Tongue (tissue), 2 donors: ENCODE results near the gene RGPD3. TPM values are rescaled to one million over a fixed set of nuclear protein-coding genes. Genes with fewer than 3 reads are reported as not detected.
"Not testable (repeated sequence)": the region's sequence is repeated elsewhere in the genome, so short reads cannot be mapped to it uniquely, and the experiment has no call there.

Experiments
- DNase-seq: peaks from one replicate; pipeline ENCODE4 v3.0.0-alpha.2; 2015
- total RNA-seq: library from RNA; depleted of rRNA; stranded (reverse); fragments of >200 nt; gene quantifications from one replicate; pipeline ENCODE4 v1.2.3, GENCODE V29; 2014

Gene RGPD3
- total RNA-seq, 1 donor from 2014 or later, result 1.1 TPM

- not testable (repeated sequence) for DNase-seq
Observed at GRCh38 chr2:106479563-106479962, 11.3 kb upstream of the RGPD3 start.

DNA sequence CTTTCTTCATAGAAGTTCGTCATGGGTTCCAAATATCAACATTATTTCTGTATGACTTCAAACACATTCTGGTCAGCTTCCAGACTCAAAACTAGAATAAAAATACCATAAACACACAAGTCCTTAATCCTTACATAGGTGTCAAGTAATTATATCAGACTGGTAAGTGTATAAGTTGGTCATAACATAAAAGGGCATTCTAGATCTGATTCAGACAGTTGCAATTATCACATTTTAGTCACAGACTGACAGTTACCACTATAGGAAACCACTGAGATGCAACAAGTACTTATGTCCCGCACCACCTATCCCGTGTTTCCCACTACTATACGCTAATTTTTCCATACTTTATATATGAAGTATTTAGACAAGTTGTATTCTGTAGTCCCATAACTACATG is 9.4 kb upstream of the RGPD3 start:
- not testable (repeated sequence) for DNase-seq

GRCh38 chr2:106470658-106471057 is 2.4 kb upstream of the RGPD3 start:
- DNase-seq, result not testable (repeated sequence)

GRCh38 chr2:106467516-106467915 is 697 bp downstream of the RGPD3 start:
- not testable (repeated sequence) for DNase-seq

- not testable (repeated sequence) for DNase-seq
Observed at GRCh38 chr2:106461882-106462281, 6.3 kb downstream of the RGPD3 start.

- not testable (repeated sequence) for DNase-seq
Observed at GRCh38 chr2:106390680-106391079, 77.5 kb downstream of the RGPD3 start.

DNA sequence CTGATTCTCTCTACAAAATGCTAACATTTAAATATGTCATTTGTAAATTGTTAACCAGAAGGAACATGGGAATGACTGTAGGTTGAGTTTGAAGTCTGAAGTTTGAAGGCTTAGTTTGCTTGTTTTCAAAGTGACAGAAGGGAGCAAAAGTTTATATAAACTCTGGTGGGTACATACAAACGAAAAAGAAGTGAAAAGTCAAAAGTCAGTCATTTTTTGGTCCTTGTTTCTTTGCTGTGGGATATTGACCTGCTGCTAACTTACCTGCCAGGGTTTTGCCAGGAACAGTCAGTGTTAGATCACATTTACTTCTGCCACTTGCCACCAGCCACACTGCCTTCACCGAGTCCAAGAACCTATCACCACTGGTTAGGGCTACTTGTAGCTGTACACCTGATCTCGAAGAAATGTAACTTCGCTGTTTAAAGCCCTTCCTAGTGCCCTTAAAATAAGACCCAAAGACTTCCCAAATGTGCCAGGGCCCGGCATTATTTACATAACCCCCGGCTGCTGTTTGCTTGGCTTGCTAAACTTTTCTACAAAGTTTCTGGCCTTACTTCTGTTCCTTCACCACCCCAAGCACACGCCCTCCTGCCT is 79.3 kb downstream of the RGPD3 start:
- DNase-seq, result not testable (repeated sequence)

GRCh38 chr2:106384548-106384947 is 83.7 kb downstream of the RGPD3 start:
- DNase-seq, result not testable (repeated sequence)

- not testable (repeated sequence) for DNase-seq
Observed at GRCh38 chr2:106381867-106382266, 86.3 kb downstream of the RGPD3 start.

- DNase-seq, result not testable (repeated sequence)
Observed at GRCh38 chr2:106379567-106379966, 88.6 kb downstream of the RGPD3 start.

DNA sequence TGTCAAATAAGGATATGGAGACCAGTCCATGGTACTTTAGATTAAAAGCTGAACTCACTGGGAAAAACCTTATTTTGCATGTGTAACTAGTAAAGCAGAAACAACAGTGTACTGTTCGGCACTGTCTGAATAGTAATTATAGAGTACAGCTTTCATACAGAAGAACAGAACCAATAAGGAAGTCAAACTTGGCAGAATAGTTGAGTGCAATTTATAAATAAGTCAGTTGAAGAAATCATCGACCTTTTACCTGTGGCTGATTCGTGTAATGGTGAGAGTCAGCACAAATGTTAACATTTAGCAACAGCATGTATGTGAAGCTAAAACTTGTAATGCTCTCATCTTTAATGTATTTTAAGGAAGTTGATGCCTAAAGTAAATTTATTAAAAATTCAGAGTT is 99.0 kb downstream of the RGPD3 start:
- DNase-seq, result not testable (repeated sequence)

DNA sequence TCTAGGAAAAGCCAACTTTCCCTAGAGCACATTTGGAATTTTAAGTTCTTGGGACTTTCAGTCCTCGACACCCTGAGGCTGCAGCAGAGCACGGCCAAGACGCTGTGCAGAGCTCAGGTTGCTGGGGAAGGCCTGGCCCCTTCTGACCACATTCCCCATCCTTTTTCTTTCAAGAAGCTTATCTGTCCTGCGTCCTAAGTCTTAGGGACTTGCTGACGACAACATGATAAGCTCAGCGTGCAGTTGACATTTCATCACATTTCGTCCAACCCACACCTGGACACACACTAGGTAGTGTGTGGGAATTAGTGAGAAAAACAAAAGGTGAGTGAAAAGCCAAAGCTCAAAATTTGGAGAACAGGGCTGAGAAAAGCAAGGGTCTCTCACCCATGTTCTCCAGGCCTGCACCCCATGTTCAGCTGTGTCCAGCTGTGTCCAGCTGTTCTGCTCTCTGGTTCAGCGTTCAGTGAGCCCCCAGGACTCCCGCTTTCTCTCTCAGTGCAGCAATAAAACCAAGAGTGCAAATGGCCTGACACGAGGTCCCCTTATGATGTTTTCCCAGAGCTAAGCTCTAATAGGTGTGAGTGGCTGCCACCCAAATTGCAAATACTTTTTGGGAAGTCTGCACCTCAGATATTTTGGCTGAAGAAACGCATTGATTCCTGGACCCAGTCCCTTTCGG is 101.9 kb downstream of the RGPD3 start:
- no peak for DNase-seq

DNA sequence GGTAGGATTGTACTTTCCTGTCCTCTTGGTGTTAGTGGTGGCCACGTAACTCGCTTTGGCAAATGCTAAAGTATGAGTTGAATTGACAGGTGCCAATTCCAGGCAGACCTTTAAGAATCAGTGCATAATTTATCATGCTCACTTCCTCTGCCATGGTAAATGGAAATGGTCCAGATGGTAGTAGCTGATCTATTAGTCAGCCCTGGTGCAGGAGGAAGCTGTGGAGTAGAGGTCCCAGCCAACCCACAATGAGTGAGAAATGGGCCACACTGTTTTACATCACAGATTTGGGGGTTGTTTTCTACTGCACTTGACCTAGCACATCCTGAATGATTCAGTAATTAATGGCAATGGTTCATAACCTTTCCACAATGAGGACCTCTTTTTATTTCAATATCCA is 104.4 kb downstream of the RGPD3 start:
- no peak for DNase-seq

DNA sequence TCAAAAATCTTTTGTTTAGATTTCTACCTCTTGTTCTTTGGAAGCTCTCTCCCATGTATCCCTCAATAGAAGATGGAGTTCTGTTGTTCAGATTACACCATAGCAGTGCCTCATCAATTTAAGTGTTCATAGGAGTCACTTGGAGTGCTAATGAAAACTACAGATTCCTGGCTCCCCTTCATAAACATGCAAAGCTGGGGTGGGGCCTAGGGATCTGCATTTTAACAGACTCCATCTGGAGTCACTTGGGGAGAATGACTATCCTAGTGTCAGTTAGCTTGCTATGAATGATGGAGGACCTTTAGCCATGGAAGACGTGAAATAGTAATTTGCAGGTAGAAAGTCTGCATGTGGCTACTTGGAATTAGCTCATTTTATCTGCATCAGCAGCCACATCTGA is 105.4 kb downstream of the RGPD3 start:
- no peak for DNase-seq

- DNase-seq, result no peak
Observed at GRCh38 chr2:106359512-106359911, 108.7 kb downstream of the RGPD3 start.

DNA sequence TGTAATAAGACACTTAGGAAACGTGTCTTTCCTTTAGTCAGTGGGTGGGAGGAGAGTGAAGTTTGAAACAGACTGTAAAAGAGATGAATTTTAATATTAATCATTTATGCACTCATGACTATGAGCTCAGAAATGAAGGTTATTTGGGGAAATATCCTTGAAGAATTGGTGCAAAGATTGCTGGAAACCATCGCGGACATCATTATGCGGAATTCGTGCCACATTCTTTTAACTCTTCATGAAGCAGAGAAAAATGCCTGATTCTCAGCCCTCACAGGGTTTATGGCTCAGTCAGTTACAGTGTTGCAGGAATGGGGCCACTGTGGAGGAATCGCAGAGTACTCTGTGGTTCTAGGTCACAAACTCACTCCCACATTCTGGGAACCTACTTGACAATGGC is 109.7 kb downstream of the RGPD3 start:
- DNase-seq, result no peak

GRCh38 chr2:106358081-106358480 is 110.1 kb downstream of the RGPD3 start:
- DNase-seq, result no peak

DNA sequence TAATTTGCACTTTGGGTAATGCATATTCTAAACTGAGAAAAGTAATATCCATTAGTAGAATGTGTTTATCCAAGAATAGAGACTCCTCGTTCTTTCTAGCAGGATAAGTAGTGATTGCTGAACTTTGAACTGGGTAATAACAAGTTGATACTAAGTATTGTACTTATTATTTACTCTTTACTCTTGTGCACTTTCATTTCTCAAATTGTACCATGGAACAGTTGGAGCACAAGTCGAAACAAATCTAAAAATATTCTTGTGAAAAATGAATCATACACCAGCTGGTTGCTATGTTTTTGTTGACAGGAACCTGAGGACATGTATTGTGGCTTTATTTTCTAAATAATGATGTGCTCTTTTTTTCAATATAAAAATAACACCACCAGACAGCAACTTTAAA is 111.9 kb downstream of the RGPD3 start:
- DNase-seq, result no peak

DNA sequence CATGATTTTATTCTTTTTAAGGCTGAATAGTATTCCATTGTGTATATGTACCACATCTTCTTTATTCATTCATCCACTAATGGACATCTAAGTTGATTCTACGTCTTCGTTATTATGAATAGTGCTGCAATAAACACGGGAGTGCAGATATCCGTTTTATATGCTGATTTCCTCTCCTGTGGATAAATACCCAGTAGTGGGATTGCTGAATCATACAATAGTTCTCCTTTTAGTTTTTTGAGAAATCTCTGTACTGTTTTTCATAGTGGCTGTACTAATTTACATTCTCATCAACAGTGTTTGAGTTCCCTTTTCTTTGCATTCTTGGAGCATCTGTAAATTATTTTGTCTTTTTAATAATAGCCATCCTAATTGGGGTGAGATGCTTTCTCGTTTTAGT is 114.5 kb downstream of the RGPD3 start:
- DNase-seq, result no peak

DNA sequence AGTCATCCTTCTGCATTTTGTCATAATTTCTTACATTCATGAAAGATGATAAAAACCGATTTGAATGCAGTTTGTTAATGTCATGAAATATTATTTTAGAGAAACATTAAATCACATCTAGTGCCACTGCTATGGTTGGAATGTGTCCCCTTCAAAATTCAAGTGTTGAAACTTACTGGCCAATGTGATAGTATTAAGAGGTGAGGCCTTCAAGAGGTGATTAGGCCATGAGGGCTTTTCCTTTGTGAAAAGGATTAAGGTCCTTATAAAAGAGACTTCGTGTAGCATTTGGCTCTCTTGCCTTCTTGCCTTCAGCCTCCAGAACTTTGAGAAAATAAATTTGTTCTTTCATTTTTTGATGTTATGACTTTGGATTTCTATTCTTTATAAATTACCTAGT is 117.2 kb downstream of the RGPD3 start:
- no peak for DNase-seq

DNA sequence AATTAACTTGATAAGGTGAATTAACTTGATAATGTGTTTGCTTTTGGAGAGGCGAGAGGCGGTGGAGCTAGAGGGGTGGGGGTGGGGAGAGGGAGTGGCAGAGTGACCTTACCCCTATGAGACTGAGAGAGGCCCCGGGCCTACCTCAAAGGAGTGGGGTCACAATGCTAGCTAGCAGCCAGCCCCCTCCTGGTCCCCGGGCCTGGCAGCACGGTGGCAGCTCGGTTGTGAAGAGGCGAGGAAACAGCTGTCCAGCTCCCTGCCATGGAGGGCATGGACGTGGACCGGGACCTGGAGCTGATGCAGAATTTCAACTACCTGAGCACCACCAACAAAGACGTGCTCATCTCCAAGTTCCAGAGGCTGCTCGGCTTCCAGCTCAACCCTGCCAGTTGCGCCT is 123.9 kb downstream of the RGPD3 start:
- no peak for DNase-seq

DNA sequence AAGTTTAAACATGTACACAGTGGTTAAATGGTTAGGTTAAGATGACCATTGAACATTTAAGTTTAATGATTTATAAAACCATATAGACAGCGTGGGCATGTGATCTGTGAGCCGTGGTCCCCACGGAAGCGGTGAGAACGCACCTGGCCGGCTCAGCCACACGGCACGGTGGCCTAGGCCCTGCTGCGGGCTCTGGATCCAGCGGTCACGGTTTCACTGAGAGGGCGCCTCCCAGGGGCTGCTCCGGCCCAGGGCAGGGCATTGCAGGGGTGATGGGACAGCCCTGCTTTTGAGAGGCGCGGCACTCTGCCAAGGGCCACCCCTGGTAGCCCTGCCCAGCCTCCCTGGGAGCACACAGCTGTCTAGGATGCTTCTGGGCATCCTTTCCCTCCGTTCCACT is 124.9 kb downstream of the RGPD3 start:
- no peak for DNase-seq

- no peak for DNase-seq
Observed at GRCh38 chr2:106342831-106343251, 125.4 kb downstream of the RGPD3 start.

DNA sequence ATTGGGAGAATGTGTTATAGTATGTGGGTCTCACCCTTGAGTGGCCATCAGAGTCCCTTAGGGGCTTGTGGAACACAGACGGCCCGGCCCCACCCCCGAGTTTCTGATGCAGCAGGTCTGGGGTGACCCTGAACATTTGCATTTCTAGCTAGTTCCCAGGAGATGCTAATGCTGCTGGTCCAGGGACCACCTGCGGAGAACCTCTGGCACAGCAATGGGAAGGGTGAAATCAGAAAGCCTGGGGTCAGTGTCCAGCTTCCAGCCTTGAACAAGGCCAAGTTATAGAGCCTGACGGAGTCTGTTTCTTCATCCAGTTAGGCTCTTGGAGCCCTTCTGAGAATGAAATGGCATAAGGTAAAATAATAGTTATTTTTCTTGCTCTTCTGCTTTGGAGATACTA is 126.5 kb downstream of the RGPD3 start:
- no peak for DNase-seq
